B cell (primary cell): ENCODE data around the gene ZNF469. TPM values are rescaled to one million over a fixed set of nuclear protein-coding genes. Genes with fewer than 3 reads are reported as not detected.

Experiments
- ATAC-seq: fragments of 200-7000 bp; cut with Tn5 transposase; one replicate; pipeline ENCODE4 v1.10.0; 2021; ENCODE audit warnings: low read depth, mild to moderate bottlenecking, moderate number of reproducible peaks, moderate library complexity
- CTCF ChIA-PET: fragments of 350-600 bp; sonication (Branson Sonifier 250); formaldehyde crosslinking; loops from one replicate; lab custom pipeline; 2021; ENCODE audit warnings: antibody characterized with exemption, inconsistent platforms; lab: Charles Lee
- POLR2A ChIA-PET: fragments of 350-600 bp; sonication (Branson Sonifier 250); formaldehyde crosslinking; loops from one replicate; lab custom pipeline; 2021; ENCODE audit warnings: antibody characterized with exemption; lab: Charles Lee
- DNase-seq: peaks from one replicate; pipeline ENCODE4 v3.0.0; 2013
- H2AFZ ChIP-seq: 2 replicates; pipeline ENCODE4 v1.6.1; 2012; ENCODE audit warnings: mild to moderate bottlenecking, low read depth, low read length; ENCODE audit not compliant: insufficient read depth, poor library complexity, severe bottlenecking
- H3K27ac ChIP-seq, 2 donors: 1 replicate in 1 of 2; 2 replicates in 1 of 2; pipeline ENCODE4 v1.5.1; 2012 to 2013; ENCODE audit warnings: low read length in 2 of 2, mild to moderate bottlenecking in 2 of 2, moderate library complexity in 1 of 2
- H3K27me3 ChIP-seq, 4 experiments: fragments of 200-600 bp in 1 of 4; sonication (generic) in 1 of 4; replicated peaks in 1 of 4; 1 replicate in 2 of 4; 2 replicates in 2 of 4; pipeline versions ENCODE4 v1.6.1 to v1.7.0; 2013 to 2016; ENCODE audit warnings: low read length in 3 of 4, mild to moderate bottlenecking in 2 of 4, mixed read lengths in 1 of 4, moderate library complexity in 1 of 4; ENCODE audit not compliant: insufficient read depth in 4 of 4, control insufficient read depth in 3 of 4; ENCODE audit errors: control extremely low read depth in 1 of 4
- H3K36me3 ChIP-seq, 2 experiments: replicated peaks in 1 of 2; 1 replicate in 1 of 2; 2 replicates in 1 of 2; pipeline versions ENCODE4 v1.6.1 to v1.7.1; 2013; ENCODE audit warnings: low read length in 1 of 2; ENCODE audit not compliant: insufficient read depth in 2 of 2, control insufficient read depth in 1 of 2; ENCODE audit errors: control extremely low read depth in 1 of 2, extremely low read depth in 1 of 2
- H3K4me1 ChIP-seq, 2 donors: fragments of 200-600 bp in 1 of 2; sonication (generic) in 1 of 2; 1 replicate in 1 of 2; 2 replicates in 1 of 2; pipeline versions ENCODE4 v1.5.1 to v1.6.1; 2013 to 2017; ENCODE audit warnings: low read length in 2 of 2; ENCODE audit not compliant: control insufficient read depth in 2 of 2, insufficient read depth in 2 of 2
- H3K4me2 ChIP-seq: replicated peaks from 2 replicates; pipeline ENCODE3; 2012; ENCODE audit warnings: mild to moderate bottlenecking, low read depth, low read length; ENCODE audit not compliant: poor library complexity, severe bottlenecking
- H3K4me3 ChIP-seq, 5 experiments: fragments of 200-600 bp in 1 of 5; sonication (generic) in 1 of 5; 1 replicate in 3 of 5; 2 replicates in 2 of 5; pipeline versions ENCODE4 v1.5.1 to v1.7.0; 2011 to 2016; ENCODE audit warnings: low read length in 4 of 5, mild to moderate bottlenecking in 4 of 5, low read depth in 2 of 5, control low read depth in 1 of 5, moderate library complexity in 1 of 5; ENCODE audit not compliant: insufficient read depth in 1 of 5; ENCODE audit errors: control extremely low read depth in 1 of 5, extremely low read depth in 1 of 5
- H3K79me2 ChIP-seq: fragments of 200-600 bp; sonication (generic); one replicate; pipeline ENCODE4 v1.6.0; 2016; ENCODE audit warnings: low read length; ENCODE audit not compliant: control insufficient read depth, insufficient read depth
- H3K9ac ChIP-seq: fragments of 200-600 bp; sonication (generic); 2 replicates; pipeline ENCODE4 v1.6.1; 2017; ENCODE audit warnings: mild to moderate bottlenecking, low read length, moderate library complexity
- H3K9me3 ChIP-seq, 3 donors: one replicate each; pipeline versions ENCODE4 v1.6.1 to v1.7.1; 2013; ENCODE audit warnings: low read length in 2 of 3; ENCODE audit not compliant: control insufficient read depth in 2 of 3, insufficient read depth in 1 of 3; ENCODE audit errors: control extremely low read depth in 1 of 3
- H4K20me1 ChIP-seq: 2 replicates; pipeline ENCODE4 v1.6.0; 2012; ENCODE audit warnings: mild to moderate bottlenecking, low read length; ENCODE audit not compliant: insufficient read depth, control insufficient read depth, poor library complexity, severe bottlenecking
- H3K27ac Mint-ChIP-seq: one replicate; pipeline ENCODE4 v1.8.0; 2021; ENCODE audit warnings: mixed read lengths
- H3K27me3 Mint-ChIP-seq: one replicate; pipeline ENCODE4 v1.8.0; 2021; ENCODE audit warnings: mixed read lengths
- H3K4me1 Mint-ChIP-seq: one replicate; pipeline ENCODE4 v1.8.0; 2021; ENCODE audit warnings: mixed read lengths
- H3K4me3 Mint-ChIP-seq: one replicate; pipeline ENCODE4 v1.8.0; 2021; ENCODE audit warnings: mixed read lengths
- H3K9me3 Mint-ChIP-seq: one replicate; pipeline ENCODE4 v1.8.0; 2022; ENCODE audit warnings: mixed read lengths; ENCODE audit not compliant: insufficient read depth
- EZH2 ChIP-seq: IDR thresholded peaks from 2 replicates; pipeline ENCODE4 v1.6.1; 2012; ENCODE audit warnings: borderline replicate concordance, low read depth, mild to moderate bottlenecking, moderate library complexity, low read length; ENCODE audit not compliant: insufficient read depth, poor library complexity, severe bottlenecking
- WGBS: methylation state at CpG from one replicate; pipeline ENCODE4 v1.1.5; 2013; ENCODE audit warnings: missing lambda C conversion rate; ENCODE audit not compliant: insufficient coverage; 5-methylcytosine and 5-hydroxymethylcytosine counted together
- intact Hi-C: fragments of 100-400 bp; cut with micrococcal nuclease; formaldehyde crosslinking; loops from one replicate; pipeline ENCODE4 v1.10.0; 2022
- polyA plus RNA-seq: library from polyadenylated mRNA; depleted of rRNA; stranded (reverse); fragments of >200 nt; gene quantifications from 2 replicates; pipeline ENCODE4 v1.2.3, GENCODE V29; 2012
- total RNA-seq, 2 donors: library from RNA; stranded (reverse); fragments of 120-200 nt in 1 of 2; gene quantifications; 1 replicate in 1 of 2; 2 replicates in 1 of 2; pipeline versions ENCODE4 v1.2.3 to v1.2.4, GENCODE V29; 2013 to 2022
- TF ChIP-seq, protein P1 (sequence below): fragments of 200-600 bp; IDR thresholded peaks from one replicate; pipeline ENCODE4 v1.8.0; 2022; ENCODE audit warnings: antibody characterized with exemption, mild to moderate bottlenecking

Gene ZNF469
- total and polyA plus RNA-seq, 2 donors (not counting 1 experiment from before 2014, with no cell fraction given): 0.25 to 5.9 TPM

DNA sequence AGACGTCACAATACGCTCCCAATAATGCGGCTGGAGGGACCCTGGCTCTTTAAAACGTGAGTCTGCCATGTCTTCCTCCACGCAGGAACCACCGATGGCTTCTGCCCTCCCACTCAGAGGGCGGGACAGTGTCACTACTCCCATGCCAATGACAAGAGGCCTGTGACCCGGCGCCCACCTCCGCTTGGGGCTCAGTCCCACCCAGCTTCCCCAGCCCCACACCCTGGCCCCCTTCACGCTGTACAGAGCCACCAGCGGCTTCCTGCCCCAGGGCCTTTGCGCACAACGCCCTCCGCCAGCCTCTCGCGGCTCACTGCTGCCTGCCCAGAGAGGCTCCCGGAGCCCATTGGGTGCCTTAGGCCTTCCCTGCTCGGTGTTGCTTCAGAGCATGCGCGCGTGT lies 29.5 kb upstream of the ZNF469 start:
- H3K4me3 Mint-ChIP-seq: no peak overlapping the region
- POLR2A ChIA-PET: no interaction called here

DNA sequence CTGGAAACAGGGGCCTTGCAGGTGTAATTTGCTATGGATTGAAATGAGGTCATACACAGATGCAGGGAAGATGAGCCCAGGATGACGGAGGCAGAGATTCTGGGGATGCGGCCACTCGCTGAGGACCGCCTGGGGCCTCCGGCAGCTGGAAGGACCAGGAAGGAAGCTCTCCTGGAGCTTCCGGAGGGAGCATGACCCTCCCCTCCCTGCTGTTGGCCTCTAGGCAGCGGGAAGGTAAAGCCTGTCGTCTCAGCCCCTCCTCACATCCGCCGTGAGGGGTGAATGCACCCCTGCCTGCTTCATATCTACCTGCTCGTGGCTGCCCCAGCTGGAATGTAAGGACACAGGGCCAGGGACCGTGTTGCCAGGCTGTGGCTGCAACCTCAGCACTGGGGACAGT lies 29.1 kb upstream of the ZNF469 start:
- Histone ChIP-seq H3K4me1 (no peaks in the 10 kb centered on the region), H3K4me3 (no peak overlapping the region), H4K20me1 (no peaks in the 10 kb centered on the region), H3K4me2 (no peak overlapping the region), H3K36me3 (no peaks in the 10 kb centered on the region), H3K9me3 (no peaks in the 10 kb centered on the region), H3K27ac (no peak overlapping the region), H3K79me2 (no peaks in the 10 kb centered on the region), H3K27me3 (no peaks in the 10 kb centered on the region), H3K9ac (no peak overlapping the region), H2AFZ (no peak overlapping the region)
- ChIA-PET CTCF (no interaction called here), POLR2A (no interaction called here)
- DNase-seq (no peak), ATAC-seq (no peak)
- H3K4me1 Mint-ChIP-seq: peaks cover 6% of the 10 kb centered on the region
- 87% methylated on average over 12 of the region's 12 CpGs for WGBS
- TF ChIP-seq, protein P1, sequence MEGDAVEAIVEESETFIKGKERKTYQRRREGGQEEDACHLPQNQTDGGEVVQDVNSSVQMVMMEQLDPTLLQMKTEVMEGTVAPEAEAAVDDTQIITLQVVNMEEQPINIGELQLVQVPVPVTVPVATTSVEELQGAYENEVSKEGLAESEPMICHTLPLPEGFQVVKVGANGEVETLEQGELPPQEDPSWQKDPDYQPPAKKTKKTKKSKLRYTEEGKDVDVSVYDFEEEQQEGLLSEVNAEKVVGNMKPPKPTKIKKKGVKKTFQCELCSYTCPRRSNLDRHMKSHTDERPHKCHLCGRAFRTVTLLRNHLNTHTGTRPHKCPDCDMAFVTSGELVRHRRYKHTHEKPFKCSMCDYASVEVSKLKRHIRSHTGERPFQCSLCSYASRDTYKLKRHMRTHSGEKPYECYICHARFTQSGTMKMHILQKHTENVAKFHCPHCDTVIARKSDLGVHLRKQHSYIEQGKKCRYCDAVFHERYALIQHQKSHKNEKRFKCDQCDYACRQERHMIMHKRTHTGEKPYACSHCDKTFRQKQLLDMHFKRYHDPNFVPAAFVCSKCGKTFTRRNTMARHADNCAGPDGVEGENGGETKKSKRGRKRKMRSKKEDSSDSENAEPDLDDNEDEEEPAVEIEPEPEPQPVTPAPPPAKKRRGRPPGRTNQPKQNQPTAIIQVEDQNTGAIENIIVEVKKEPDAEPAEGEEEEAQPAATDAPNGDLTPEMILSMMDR: no peak
- TF ChIP-seq EZH2: no peak
- intact Hi-C loops: no loop called here
- H3K4me3 Mint-ChIP-seq: no peak overlapping the region
- no peaks in the 10 kb centered on the region for H3K9me3 Mint-ChIP-seq
- H3K27me3 Mint-ChIP-seq: no peaks in the 10 kb centered on the region
- H3K27ac Mint-ChIP-seq: no peak overlapping the region

More for the DNA sequence above, 29.5 kb upstream of the ZNF469 start:
- no peak for TF ChIP-seq EZH2
- TF ChIP-seq, protein P1: no peak
- no peak overlapping the region for H3K4me2 ChIP-seq
- no peak for DNase-seq
- no peaks in the 10 kb centered on the region for H3K9me3 Mint-ChIP-seq
- H3K4me1 ChIP-seq: peaks cover 0 to 3% of the 10 kb centered on the region in 2 donors
- intact Hi-C loops: no loop called here
- no peaks in the 10 kb centered on the region for H3K27me3 ChIP-seq
- H4K20me1 ChIP-seq: no peaks in the 10 kb centered on the region
- ATAC-seq: no peak
- no peaks in the 10 kb centered on the region for H3K79me2 ChIP-seq
- no peak overlapping the region for H2AFZ ChIP-seq
- no peaks in the 10 kb centered on the region for H3K36me3 ChIP-seq
- no peak overlapping the region for H3K4me3 ChIP-seq
- peaks cover 6% of the 10 kb centered on the region for H3K4me1 Mint-ChIP-seq
- H3K9ac ChIP-seq: no peak overlapping the region
- CTCF ChIA-PET: no interaction called here
- H3K9me3 ChIP-seq: no peaks in the 10 kb centered on the region
- H3K27me3 Mint-ChIP-seq: no peaks in the 10 kb centered on the region
- H3K27ac Mint-ChIP-seq: no peak overlapping the region
- WGBS: 94% methylated on average over 22 of the region's 22 CpGs
- H3K27ac ChIP-seq: no peak overlapping the region
